Smooth muscle cell (in vitro differentiated cells): Measurements from ENCODE around the gene RABEPK. TPM values are rescaled to one million over a fixed set of nuclear protein-coding genes. Genes with fewer than 3 reads are reported as not detected.
"Not testable (repeated sequence)": the region's sequence is repeated elsewhere in the genome, so short reads cannot be mapped to it uniquely, and the experiment has no call there.

Experiments used
- DNase-seq: peaks from one replicate; lab custom pipeline; 2025; ENCODE audit not compliant: unreplicated experiment; lab: John Stamatoyannopoulos, UW
- H2AFZ ChIP-seq: fragments of 200-600 bp; sonication (generic); 2 replicates; pipeline ENCODE4 v1.6.0; 2016; ENCODE audit warnings: antibody characterized with exemption, low read depth, mild to moderate bottlenecking
- H3F3A ChIP-seq: fragments of 200-600 bp; sonication (generic); 2 replicates; pipeline ENCODE4 v1.6.0; 2017; ENCODE audit warnings: antibody characterized with exemption, low read depth
- H3K27ac ChIP-seq: fragments of 200-600 bp; sonication (generic); 2 replicates; pipeline ENCODE4 v1.5.1; 2016; ENCODE audit warnings: low read depth, mild to moderate bottlenecking
- H3K27me3 ChIP-seq: fragments of 200-600 bp; sonication (generic); 2 replicates; pipeline ENCODE4 v1.6.1; 2016; ENCODE audit warnings: low read depth, mild to moderate bottlenecking
- H3K36me3 ChIP-seq: fragments of 200-600 bp; sonication (generic); 2 replicates; pipeline ENCODE4 v1.5.1; 2016; ENCODE audit warnings: low read depth
- H3K4me1 ChIP-seq: fragments of 200-600 bp; sonication (generic); 2 replicates; pipeline ENCODE4 v1.5.1; 2016; ENCODE audit warnings: low read depth
- H3K4me2 ChIP-seq: fragments of 200-600 bp; sonication (generic); 2 replicates; pipeline ENCODE4 v1.6.0; 2016; ENCODE audit warnings: mild to moderate bottlenecking
- H3K4me3 ChIP-seq: fragments of 200-600 bp; sonication (generic); 2 replicates; pipeline ENCODE4 v1.5.1; 2016; ENCODE audit warnings: mild to moderate bottlenecking
- H3K79me2 ChIP-seq: fragments of 200-600 bp; sonication (generic); 2 replicates; pipeline ENCODE4 v1.6.0; 2016; ENCODE audit warnings: low read depth, mild to moderate bottlenecking
- H3K9ac ChIP-seq: fragments of 200-600 bp; sonication (generic); 2 replicates; pipeline ENCODE4 v1.6.0; 2016; ENCODE audit warnings: low read depth
- H3K9me3 ChIP-seq: fragments of 200-600 bp; sonication (generic); replicated peaks from 2 replicates; pipeline ENCODE4 v1.5.1; 2016; ENCODE audit warnings: low read depth
- H4K20me1 ChIP-seq: fragments of 200-600 bp; sonication (generic); 2 replicates; pipeline ENCODE4 v1.6.0; 2016; ENCODE audit warnings: low read depth
- WGBS: methylation state at CpG from one replicate; pipeline ENCODE4 v1.1.7; 2016; ENCODE audit warnings: low lambda C conversion rate; 5-methylcytosine and 5-hydroxymethylcytosine counted together
- polyA plus RNA-seq: library from polyadenylated mRNA; unstranded; fragments of >200 nt; fragmentation: Nextera tagmentation; extraction: Ambion mirVana; gene quantifications from 2 replicates; pipeline ENCODE4 v1.2.1, GENCODE V29; 2016
- total RNA-seq: library from RNA; depleted of rRNA; stranded (reverse); fragments of >200 nt; gene quantifications from 2 replicates; pipeline ENCODE4 v1.2.3, GENCODE V29; 2014
- TF ChIP-seq, protein P1 (sequence below): fragments of 200-600 bp; sonication (generic); IDR thresholded peaks from 2 replicates; pipeline ENCODE4 v1.5.1; 2017; ENCODE audit warnings: borderline replicate concordance, mild to moderate bottlenecking, antibody characterized with exemption; ENCODE audit not compliant: insufficient read depth, poor library complexity, severe bottlenecking

Gene RABEPK
- total and polyA plus RNA-seq, 2 experiments from 2014 or later: 20.9 to 42.9 TPM

DNA sequence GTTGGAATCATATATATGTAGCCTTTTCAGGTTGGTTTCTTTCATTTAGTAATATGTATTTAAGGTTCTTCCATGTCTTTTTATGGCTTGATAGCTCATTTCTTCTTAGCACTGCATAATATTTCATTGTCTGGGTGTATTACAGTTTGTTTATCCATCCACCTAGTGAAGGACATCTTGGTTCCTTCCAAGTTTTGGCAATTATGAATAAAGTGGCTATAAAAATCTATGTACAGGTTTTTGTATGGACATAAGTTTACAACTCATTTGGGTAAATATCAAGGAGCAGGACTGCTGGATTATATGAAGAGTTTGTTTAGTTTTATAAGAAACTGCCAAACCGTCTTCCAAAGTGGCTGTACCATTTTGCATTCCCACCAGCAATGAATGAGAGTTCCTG is 22.5 kb upstream of the RABEPK start:
- Histone ChIP-seq H3K27ac (no peak overlapping the region), H3K36me3 (no peaks in the 10 kb centered on the region), H3K4me3 (no peak overlapping the region), H2AFZ (no peak overlapping the region), H3K79me2 (peaks cover 95% of the 10 kb centered on the region), H3K4me1 (no peaks in the 10 kb centered on the region), H4K20me1 (peaks cover 94% of the 10 kb centered on the region), H3K9ac (no peak overlapping the region), H3K27me3 (no peaks in the 10 kb centered on the region), H3F3A (no peaks in the 10 kb centered on the region), H3K9me3 (no peaks in the 10 kb centered on the region), H3K4me2 (no peak overlapping the region)
- no peak for DNase-seq
- 96% methylated on average over 1 of the region's 1 CpG for WGBS
- TF ChIP-seq, protein P1, sequence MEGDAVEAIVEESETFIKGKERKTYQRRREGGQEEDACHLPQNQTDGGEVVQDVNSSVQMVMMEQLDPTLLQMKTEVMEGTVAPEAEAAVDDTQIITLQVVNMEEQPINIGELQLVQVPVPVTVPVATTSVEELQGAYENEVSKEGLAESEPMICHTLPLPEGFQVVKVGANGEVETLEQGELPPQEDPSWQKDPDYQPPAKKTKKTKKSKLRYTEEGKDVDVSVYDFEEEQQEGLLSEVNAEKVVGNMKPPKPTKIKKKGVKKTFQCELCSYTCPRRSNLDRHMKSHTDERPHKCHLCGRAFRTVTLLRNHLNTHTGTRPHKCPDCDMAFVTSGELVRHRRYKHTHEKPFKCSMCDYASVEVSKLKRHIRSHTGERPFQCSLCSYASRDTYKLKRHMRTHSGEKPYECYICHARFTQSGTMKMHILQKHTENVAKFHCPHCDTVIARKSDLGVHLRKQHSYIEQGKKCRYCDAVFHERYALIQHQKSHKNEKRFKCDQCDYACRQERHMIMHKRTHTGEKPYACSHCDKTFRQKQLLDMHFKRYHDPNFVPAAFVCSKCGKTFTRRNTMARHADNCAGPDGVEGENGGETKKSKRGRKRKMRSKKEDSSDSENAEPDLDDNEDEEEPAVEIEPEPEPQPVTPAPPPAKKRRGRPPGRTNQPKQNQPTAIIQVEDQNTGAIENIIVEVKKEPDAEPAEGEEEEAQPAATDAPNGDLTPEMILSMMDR: no peak

DNA sequence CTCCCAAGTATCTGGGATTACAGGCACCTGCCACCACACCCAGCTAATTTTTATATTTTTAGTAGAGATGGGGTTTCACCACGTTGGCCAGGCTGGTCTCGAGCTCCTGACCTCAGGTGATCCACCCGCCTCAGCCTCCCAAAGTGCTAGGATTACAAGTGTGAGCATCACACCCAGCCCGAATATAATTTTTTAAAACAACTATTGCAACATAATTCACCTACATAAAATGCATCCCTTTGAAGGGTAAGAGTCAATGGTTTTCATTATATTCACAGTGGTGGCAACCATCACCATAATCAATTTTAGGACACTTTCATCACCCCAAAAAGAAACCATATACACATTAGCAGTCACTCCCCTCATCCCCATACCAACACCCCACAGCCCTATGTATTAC is 20.6 kb upstream of the RABEPK start:
- H3K36me3 ChIP-seq, H3K4me2 ChIP-seq, DNase-seq, H2AFZ ChIP-seq, H3K27ac ChIP-seq, H3K9ac ChIP-seq, H3K4me3 ChIP-seq, H3K4me1 ChIP-seq, H3F3A ChIP-seq, H3K27me3 ChIP-seq, H3K9me3 ChIP-seq: not testable (repeated sequence)
- Histone ChIP-seq H4K20me1 (peaks cover 96% of the 10 kb centered on the region), H3K79me2 (peaks cover 97% of the 10 kb centered on the region)
- WGBS: 100% methylated on average over 4 of the region's 4 CpGs

DNA sequence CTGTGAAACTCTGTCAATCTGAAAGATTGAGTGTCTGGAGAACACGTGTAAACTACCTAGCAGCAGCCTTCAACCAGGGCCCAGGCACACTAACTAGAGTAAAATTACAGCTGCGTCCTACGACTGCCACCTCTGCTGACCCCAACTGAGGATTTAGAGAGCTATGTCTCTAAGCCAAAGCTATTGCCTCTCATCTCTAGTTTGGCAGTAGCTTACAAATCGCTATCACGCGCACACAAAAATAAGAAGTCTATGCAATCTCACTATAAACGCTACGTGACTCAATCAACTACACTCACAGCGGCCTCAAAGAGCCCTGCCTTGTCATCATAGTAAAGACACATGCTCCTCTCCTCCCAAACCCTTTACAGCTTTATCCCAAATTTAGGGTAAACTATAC is 19.5 kb upstream of the RABEPK start:
- TF ChIP-seq, protein P1: no peak
- Histone ChIP-seq H2AFZ (no peak overlapping the region), H3K27ac (no peak overlapping the region), H3F3A (no peaks in the 10 kb centered on the region), H3K36me3 (no peaks in the 10 kb centered on the region), H3K4me1 (no peaks in the 10 kb centered on the region), H4K20me1 (peaks cover 97% of the 10 kb centered on the region), H3K27me3 (no peaks in the 10 kb centered on the region), H3K79me2 (peaks cover 98% of the 10 kb centered on the region), H3K9me3 (no peaks in the 10 kb centered on the region), H3K4me2 (no peak overlapping the region), H3K9ac (no peak overlapping the region), H3K4me3 (no peak overlapping the region)
- DNase-seq: no peak
- WGBS: 94% methylated on average over 9 of the region's 9 CpGs

DNA sequence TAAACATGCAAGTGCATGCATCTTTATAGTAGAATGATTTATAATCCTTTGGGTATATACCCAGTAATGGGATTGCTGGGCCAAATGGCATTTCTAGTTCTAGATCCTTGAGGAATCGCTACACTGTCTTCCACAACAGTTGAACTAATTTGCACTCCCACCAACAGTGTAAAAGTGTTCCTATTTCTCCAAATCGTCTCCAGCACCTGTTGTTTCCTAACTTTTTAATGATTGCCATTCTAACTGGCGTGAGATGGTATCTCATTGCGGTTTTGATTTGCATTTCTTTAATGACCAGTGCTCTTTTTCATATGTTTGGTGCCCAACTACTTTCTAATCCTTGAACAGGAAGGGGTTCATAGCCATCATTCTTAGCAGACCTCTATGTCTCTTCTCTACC is 18.6 kb upstream of the RABEPK start:
- not testable (repeated sequence) for H3K9ac ChIP-seq, H3K4me1 ChIP-seq, H3K36me3 ChIP-seq, H3K27ac ChIP-seq, H3K9me3 ChIP-seq, H3K27me3 ChIP-seq, H3K4me3 ChIP-seq, H2AFZ ChIP-seq, DNase-seq, H3F3A ChIP-seq, H3K4me2 ChIP-seq
- peaks cover 98% of the 10 kb centered on the region for H4K20me1 ChIP-seq
- H3K79me2 ChIP-seq: peaks cover 98% of the 10 kb centered on the region
- 97% methylated on average over 4 of the region's 4 CpGs for WGBS

DNA sequence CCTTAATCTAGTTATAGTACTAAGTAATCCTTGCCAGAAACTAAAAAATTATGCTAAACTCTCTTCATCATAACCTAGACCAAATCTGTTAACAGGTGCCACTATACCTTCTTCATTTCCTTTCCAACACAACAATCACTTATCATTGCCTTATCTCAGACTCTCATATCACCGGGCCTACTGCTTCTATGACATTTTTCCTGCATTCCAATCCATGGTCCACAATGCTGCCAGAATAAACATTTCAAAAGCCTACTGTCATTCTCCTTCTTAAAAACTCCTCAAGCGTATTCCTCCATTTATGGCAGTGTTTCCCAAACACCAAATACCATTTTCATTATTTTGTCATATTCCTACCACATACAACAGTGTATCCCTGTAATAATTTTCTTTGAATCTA is 17.3 kb upstream of the RABEPK start:
- no peak overlapping the region for H3K4me3 ChIP-seq
- TF ChIP-seq, protein P1: no peak
- no peak overlapping the region for H3K9ac ChIP-seq
- 93% methylated on average over 2 of the region's 2 CpGs for WGBS
- H3K36me3 ChIP-seq: no peaks in the 10 kb centered on the region
- H3K9me3 ChIP-seq: no peaks in the 10 kb centered on the region
- H3K4me1 ChIP-seq: no peaks in the 10 kb centered on the region
- H3K27ac ChIP-seq: no peak overlapping the region
- H3K79me2 ChIP-seq: peaks cover 100% of the 10 kb centered on the region
- DNase-seq: no peak
- H2AFZ ChIP-seq: no peak overlapping the region
- H3K4me2 ChIP-seq: no peak overlapping the region
- H4K20me1 ChIP-seq: peaks cover 100% of the 10 kb centered on the region
- no peaks in the 10 kb centered on the region for H3F3A ChIP-seq
- H3K27me3 ChIP-seq: no peaks in the 10 kb centered on the region
